Endometrium (tissue), 2 donors: ENCODE results near the gene WIZ.

Experiments
- FAIRE-seq: peaks from 2 replicates; lab custom pipeline; 2012; peaks lifted over from hg19 to GRCh38; lab: Jason Lieb, UNC
- donor health status: control.
- donor health status: control.

The WIZ gene

GRCh38 chr19:15373644-15374043, 76.1 kb downstream of the WIZ start:
- no peak for FAIRE-seq

- FAIRE-seq: no peak
Measured at GRCh38 chr19:15372891-15373301, 76.9 kb downstream of the WIZ start.

GRCh38 chr19:15372470-15372869, 77.3 kb downstream of the WIZ start:
- no peak for FAIRE-seq

GRCh38 chr19:15371786-15372380, 77.9 kb downstream of the WIZ start:
- no peak for FAIRE-seq

- no peak for FAIRE-seq
Measured at GRCh38 chr19:15371119-15371518, 78.6 kb downstream of the WIZ start.
